Hematopoietic multipotent progenitor cell treated with erythropoietin and hydrocortisone succinate and interleukin-3 and kit ligand, for 17 days (in vitro differentiated cells): ENCODE data around the gene CELSR2.
"Not testable (repeated sequence)": the region's sequence is repeated elsewhere in the genome, so short reads cannot be mapped to it uniquely, and the experiment has no call there.

Source experiments
- DNase-seq: peaks from one replicate; pipeline ENCODE4 v3.0.0-alpha.2; 2015; ENCODE audit warnings: low spot score

The CELSR2 gene

GRCh38 chr1:109248797-109249629, at the start of gene CELSR2:
CELSR2 (plus strand) TSS chr1:109249539; CDS start chr1:109250080, 541 bp downstream.
- DNase-seq, result no peak

- no peak for DNase-seq
Measured at GRCh38 chr1:109199710-109200109, 49.6 kb upstream of the CELSR2 start.

GRCh38 chr1:109201123-109201703, 48.1 kb upstream of the CELSR2 start:
- DNase-seq, result peak; percentile 80

DNA sequence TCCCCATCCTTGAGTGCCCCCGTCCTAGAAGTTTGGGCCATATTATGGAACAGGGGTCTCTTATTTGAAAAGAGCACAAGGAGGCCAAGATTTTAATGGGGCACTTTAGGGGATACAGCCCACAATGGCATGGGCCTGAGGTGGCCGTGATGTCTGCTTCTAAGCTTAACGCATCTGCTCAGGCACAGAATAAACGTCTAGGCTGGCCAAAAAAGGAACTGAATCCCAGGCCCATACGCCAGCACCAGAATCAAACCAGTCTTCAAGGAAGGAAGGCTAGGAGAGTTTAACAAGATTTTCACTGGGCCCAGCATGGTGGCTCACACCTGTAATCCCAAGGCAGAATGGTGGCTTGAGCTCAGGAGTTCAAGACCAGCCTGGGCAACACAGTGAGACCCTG, 44.9 kb upstream of the CELSR2 start:
- no peak for DNase-seq

DNA sequence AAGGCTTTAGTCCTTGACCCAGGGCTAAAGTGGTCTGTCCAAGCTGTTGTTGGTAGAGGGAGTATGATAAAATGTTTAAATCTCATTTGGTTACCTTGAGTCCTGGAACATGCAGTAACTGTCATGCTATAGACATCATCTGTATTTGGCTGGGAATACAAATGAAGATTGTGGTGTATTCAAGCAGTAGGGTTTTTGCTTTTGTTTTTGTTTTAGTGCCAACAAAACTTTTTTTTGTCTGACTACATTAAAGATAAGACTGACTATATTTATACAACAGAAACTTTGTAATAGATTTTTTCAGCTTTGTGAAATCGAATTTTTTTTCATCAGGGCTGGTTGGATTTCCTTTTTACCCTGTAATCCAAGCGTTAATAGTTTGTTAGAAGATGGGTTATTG, 43.0 kb upstream of the CELSR2 start:
- DNase-seq, result no peak

GRCh38 chr1:109207467-109208103, 41.8 kb upstream of the CELSR2 start:
- DNase-seq, result no peak

GRCh38 chr1:109208394-109208793, 40.9 kb upstream of the CELSR2 start:
- no peak for DNase-seq

DNA sequence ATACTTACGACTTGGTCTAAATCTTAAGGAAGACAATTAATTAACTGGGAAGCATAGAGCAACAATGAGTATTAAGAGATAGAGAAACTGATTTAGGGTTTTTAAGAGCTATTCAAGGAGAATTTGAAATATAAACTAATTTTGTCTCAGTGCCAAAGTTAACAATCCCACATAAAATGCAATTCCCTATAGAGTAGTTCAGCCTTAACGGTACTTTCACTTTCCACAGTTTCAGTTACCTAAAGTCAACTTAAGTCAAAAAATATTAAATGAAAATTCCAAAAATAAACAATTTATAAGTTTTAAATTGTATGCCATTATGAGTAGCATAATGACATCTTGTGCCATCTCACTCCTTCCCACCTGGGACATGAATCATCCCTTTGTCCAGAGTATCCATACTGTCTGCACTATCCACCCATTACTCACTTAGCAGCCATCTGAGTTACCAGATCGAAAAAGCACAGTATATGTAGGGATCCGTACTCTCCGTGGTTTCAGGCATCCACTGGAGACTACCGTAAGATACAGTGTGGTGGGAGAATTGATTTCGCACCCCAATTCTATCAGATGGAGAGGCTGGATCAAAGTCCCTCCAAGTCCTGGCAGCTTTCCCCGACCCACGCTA, 40.4 kb upstream of the CELSR2 start:
- no peak for DNase-seq

GRCh38 chr1:109210058-109210457, 39.3 kb upstream of the CELSR2 start:
- DNase-seq, result no peak

DNA sequence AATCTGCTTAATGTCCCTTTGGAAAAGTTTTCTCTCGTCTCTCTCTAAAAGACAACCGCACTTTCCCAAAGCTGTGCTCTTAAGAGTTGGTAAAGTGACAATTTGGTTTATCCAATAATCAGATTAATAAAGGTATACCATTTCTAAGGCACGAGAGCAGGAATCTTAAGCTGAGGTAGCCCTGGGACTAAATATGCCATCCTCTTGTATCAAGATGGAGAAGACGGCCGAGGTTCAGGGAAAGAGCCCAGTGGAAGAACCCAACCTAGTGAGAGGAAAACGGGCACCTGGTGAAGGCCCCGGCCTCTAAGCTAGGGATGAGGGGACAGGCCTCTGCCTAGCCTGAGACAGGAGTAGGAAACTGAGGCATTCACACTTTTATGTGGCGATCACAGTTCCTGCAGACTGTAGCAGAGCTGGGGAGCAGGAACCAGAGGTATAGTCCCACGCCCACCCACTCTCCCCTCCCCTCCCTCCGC, 36.0 kb upstream of the CELSR2 start:
- no peak for DNase-seq

DNA sequence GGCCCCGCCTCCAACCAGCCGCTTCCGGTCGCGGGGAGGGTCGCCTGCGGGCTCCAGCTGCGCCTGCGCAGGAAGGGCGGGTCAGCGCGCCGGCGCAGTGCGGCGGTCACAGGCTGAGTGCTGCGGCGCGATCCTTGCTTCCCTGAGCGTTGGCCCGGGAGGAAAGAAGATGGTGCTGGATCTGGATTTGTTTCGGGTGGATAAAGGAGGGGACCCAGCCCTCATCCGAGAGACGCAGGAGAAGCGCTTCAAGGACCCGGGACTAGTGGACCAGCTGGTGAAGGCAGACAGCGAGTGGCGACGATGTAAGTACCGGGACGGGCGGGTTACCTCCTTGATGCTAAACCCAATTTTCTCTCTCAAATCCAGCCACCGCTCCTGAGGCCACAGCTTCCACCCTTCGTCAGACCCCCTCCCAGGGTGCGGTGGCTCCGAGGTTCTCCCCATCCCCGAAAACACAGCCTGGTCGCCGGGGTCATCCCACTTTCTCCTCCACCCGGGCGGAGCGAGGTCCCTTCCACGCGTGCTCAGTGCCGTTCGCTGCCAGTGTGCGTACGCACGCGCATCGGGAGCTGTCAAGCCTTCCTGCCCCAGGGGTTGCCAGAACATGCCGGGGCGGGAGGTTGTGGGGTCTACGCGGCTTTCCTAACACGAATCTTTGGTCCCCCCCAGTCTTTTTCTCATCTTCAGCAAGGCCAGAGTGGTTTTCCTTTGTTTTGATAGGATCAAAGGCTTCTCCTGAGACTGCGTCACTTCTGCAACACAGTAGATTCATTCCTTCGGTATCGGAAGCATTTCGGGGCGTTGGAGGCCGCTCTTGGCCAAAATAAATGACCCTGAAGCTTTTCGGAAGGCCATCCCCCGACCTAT, 35.3 kb upstream of the CELSR2 start, which contains the start of gene SARS1:
Gene SARS1, plus strand, starts transcription at position 95 of the 870 bp plus-strand sequence. Its CDS starts 75 bp downstream, at position 170.
- peak; percentile 91 for DNase-seq

GRCh38 chr1:109214695-109215623, 34.4 kb upstream of the CELSR2 start:
- peak; percentile 88 for DNase-seq

GRCh38 chr1:109216662-109217061, 32.7 kb upstream of the CELSR2 start:
- peak; percentile 33 for DNase-seq

- peak; percentile 54 for DNase-seq
Measured at GRCh38 chr1:109218516-109218915, 30.8 kb upstream of the CELSR2 start.

- not testable (repeated sequence) for DNase-seq
Measured at GRCh38 chr1:109221201-109221600, 28.1 kb upstream of the CELSR2 start.

- DNase-seq, result no peak
Measured at GRCh38 chr1:109225308-109225707, 24.0 kb upstream of the CELSR2 start.

GRCh38 chr1:109225711-109226445, 23.5 kb upstream of the CELSR2 start:
- no peak for DNase-seq

DNA sequence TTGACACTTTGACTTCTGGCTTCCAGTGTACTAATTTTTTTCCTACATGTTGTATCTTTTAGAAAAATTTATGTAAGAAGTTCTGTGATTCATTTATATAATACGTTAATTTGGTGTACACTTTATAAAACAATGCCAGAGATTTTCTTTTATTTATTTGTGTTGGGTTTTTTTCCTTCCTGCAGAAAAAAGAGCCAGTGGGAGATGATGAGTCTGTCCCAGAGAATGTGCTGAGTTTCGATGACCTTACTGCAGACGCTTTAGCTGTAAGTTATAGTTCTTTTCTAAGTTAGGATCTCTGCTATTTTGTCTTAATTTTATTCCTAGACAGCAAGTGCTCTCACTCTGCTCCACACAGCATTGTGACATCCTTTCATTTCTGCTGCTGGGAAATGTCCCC, 21.2 kb upstream of the CELSR2 start:
- no peak for DNase-seq

GRCh38 chr1:109229531-109230127, 19.7 kb upstream of the CELSR2 start:
- DNase-seq, result no peak
